Cortex of kidney (tissue), 1 donor: ENCODE data around the gene ABCC5.
"Not testable (repeated sequence)": the region's sequence is repeated elsewhere in the genome, so short reads cannot be mapped to it uniquely, and the experiment has no call there.

Experiments used
- DNase-seq: peaks from one replicate; lab custom pipeline; 2025; lab: John Stamatoyannopoulos, UW

The ABCC5 gene

DNA sequence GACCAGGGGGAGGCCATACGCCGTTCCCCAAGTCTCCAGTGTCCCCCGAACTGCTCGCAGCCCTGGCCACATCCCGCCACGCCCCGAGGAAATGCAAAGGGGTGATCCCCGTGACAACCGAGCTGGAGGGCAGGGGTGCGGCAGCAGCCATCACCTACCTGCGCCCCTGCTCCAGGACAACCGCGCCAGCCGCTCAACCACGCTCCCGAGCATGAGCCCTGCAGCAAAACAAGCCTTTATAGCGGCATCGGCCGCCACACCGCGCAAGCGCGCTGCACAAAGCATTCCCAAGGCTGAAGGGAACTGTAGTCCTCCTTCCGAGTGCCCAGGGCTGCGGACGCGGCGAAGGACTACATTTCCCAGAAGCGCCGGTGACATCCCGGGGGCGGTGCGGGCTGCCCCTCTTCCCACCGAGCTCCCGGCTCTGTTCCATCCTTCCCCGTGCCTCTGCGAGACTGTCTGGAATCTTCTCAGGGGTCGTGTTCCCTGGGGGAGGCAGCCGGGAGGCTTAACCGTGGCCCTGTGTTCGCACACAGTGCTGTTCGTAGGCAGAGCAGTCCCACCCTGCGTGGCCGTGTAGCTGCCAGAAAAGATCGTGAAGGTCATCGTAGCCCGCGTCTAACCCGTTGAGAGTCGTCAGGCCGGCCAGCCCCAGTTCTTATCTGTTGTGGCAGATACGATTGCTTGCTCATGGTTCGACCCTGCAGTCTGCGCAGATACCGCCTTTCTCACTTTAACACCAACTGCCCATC is at the start of gene ABCC5:
Gene ABCC5 (minus strand): TSS at position 213 of the 752 bp plus-strand sequence. CDS start 3,492 bp downstream, outside the sequence.
- DNase-seq: no peak

DNA sequence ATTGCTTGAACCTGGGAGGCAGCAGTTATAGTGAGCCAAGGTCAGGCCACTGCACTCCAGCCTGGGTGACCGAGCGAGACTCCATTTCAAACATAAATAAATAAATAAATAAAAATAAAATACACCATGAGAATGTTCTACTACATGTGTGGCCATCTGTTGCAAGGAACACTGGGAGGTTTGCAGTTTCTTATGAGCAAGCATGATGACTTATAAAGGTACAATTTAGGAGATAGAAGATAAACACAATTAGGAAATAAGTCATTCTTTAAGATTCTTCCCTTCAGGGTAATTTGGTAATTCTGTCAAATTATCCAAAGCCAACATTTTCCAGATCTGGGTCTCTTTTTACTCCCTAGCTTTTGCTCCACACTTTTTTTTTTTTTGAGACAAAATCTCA is 48.5 kb upstream of the ABCC5 start:
- DNase-seq: no peak

GRCh38 chr3:184062637-184063036 is 45.0 kb upstream of the ABCC5 start:
- no peak for DNase-seq

DNA sequence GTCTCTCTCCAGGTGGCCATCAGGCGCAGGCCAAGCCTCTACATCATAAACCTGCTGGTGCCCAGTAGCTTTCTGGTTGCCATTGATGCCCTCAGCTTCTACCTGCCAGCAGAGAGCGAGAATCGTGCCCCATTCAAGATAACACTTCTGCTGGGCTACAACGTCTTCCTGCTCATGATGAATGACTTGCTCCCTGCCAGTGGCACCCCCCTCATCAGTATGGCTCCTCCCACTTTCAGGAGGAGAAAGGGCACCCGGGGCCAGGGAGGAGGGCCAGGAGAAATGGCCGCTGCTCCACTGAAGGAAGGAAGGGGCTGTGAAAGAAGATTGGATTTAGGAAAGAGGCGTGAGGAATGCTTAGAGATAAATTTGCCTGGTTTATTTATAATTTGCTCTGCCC is 41.7 kb upstream of the ABCC5 start:
- no peak for DNase-seq

- no peak for DNase-seq
These were observed 40.3 kb upstream of the ABCC5 start for GRCh38 chr3:184058029-184058428.

GRCh38 chr3:184052767-184053166 is 35.1 kb upstream of the ABCC5 start, which contains the start of gene HTR3C:
HTR3C (plus strand) TSS chr3:184053047; CDS start chr3:184053081, 34 bp downstream.
- DNase-seq: no peak

DNA sequence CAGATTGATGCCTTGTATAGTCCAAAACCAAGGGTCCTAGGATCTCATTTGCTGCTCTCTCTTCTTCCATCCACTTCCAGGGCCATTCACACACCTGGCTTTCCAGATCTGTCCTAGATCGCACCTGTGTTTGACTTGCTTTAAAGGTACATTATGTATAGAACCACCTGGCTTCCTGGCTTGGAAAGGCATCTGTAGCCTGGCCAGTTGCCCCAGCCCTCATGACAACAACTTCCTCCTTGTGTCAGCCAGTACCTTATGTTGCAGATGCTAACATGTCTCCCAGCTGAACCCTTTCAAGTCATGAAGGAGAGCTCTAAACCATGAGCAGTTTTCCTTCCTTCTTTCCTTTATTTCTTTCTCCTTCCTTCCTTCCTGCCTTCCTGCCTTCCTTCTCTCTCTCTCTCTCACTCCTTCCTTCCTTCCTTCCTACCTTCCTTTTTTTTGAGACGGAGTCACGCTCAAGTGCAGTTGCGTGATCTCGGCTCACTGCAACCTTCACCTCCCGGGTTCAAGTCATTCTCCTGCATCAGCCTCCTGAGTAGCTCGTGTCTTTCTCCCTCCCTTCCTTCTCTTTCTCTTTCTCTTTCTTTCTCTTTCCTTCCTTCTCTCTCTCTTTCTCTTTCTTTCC is 32.6 kb upstream of the ABCC5 start:
- no peak for DNase-seq

- no peak for DNase-seq
These were observed 28.3 kb upstream of the ABCC5 start for GRCh38 chr3:184045995-184046394.

- no peak for DNase-seq
These were observed 24.9 kb upstream of the ABCC5 start for GRCh38 chr3:184042617-184043016.

DNA sequence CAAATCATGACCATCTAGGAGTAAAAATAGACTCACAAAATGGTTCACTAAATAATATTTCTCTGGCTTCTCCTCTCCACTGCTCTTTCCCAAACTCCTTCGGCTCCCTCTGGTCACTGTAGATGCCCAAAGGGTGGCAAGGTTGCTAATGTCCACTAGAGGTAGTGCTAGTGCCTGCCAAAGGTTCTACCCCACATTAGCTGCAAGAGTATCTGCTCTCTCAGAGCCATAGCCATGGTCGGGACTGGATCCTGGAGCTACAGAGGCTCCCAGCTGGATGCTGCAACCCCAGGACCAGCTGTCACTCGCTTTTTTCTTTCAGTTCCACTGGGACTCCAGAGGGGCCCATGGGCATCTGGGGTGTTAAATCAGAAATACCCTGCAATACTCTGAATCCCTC is 22.3 kb upstream of the ABCC5 start:
- no peak for DNase-seq

GRCh38 chr3:184039414-184039813 is 21.7 kb upstream of the ABCC5 start:
- no peak for DNase-seq

DNA sequence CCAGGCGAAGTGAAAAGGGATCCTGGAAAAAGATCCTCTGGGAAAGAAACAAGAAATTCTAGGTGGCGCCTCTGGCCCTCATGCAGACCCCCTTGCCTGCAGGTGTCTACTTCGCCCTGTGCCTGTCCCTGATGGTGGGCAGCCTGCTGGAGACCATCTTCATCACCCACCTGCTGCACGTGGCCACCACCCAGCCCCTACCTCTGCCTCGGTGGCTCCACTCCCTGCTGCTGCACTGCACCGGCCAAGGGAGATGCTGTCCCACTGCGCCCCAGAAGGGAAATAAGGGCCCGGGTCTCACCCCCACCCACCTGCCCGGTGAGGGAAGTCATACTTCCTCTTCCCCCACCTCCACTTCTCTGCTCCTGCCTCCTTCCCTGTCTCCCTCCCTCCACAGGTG is 20.6 kb upstream of the ABCC5 start:
- DNase-seq: not testable (repeated sequence)

DNA sequence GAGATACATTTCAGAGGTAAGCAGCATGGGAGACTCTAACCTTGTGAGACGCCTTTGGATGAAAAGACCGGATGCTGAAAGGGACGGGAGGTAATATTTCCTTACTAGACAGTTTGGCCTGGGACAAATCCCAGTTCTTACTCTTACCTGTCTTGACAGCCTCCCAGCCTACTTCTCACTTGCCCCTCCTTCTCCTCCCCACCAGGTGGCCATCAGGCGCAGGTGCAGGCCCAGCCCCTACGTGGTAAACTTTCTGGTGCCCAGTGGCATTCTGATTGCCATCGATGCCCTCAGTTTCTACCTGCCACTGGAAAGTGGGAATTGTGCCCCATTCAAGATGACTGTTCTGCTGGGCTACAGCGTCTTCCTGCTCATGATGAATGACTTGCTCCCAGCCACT is 20.1 kb upstream of the ABCC5 start:
- no peak for DNase-seq

DNA sequence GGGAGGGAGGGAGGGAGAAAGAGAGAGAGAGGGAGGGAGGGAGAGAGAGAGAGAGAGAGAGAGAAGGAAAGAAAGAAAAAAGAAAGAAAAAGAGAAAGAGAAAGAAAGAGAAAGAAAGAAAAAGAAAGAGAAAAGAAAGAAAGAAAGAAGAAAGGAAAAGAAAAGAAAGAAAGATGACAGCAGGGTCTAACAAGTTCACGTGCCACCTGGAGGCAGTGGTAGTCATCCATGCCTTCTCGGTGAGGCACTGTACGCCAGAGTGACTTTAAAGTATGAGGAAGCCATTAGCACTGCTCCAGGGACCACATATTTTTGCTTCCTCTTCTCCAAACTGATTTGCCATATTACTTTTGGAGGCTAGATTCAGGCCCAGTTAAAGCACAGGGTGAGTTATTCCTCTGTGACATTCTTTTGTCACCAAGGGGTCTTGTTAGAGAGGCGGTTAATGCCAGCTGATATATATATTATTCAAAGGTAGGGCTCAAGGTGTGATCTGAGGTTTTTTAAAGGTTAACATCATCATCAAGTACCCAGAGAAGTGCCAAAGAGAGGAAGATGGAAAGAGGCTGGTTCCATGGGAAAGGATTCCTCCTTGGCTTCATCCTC is 13.6 kb upstream of the ABCC5 start, which contains the start of gene HTR3D:
Gene HTR3D (plus strand): TSS at position 556 of the 606 bp plus-strand sequence. CDS start 0 bp downstream, at position 556.
- DNase-seq: no peak

GRCh38 chr3:184030536-184030935 is 12.9 kb upstream of the ABCC5 start:
- no peak for DNase-seq

- DNase-seq: no peak
These were observed 11.8 kb upstream of the ABCC5 start for GRCh38 chr3:184029443-184029842.

DNA sequence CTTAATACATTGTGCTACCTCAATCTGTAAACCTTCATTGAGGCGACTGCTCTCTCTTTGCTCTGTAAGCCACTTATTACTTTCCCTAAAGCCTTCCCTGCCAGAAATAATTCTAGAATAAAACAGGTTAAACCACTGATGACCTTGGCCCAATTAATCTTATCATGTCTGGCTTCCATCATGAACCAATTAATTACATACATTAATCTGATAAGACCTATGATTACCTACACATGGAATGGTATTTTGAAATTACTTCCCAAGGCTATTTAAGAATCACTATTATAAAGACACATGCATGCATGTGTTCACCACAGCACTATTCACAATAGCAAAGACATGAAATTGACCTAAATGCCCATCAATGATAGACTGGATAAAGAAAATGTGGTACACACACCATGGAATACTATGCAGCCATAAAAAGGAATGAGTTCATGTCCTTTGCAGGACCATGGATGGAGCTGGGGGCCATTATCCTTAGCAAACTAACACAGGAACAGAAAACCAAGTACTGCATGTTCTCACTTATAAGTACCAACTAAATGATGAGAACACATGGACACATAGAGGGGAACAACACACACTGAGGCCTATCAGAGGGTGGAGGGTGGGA is 10.7 kb upstream of the ABCC5 start:
- not testable (repeated sequence) for DNase-seq

- DNase-seq: not testable (repeated sequence)
These were observed 7.6 kb upstream of the ABCC5 start for GRCh38 chr3:184025256-184025655.

GRCh38 chr3:184022323-184022722 is 4.6 kb upstream of the ABCC5 start:
- no peak for DNase-seq

DNA sequence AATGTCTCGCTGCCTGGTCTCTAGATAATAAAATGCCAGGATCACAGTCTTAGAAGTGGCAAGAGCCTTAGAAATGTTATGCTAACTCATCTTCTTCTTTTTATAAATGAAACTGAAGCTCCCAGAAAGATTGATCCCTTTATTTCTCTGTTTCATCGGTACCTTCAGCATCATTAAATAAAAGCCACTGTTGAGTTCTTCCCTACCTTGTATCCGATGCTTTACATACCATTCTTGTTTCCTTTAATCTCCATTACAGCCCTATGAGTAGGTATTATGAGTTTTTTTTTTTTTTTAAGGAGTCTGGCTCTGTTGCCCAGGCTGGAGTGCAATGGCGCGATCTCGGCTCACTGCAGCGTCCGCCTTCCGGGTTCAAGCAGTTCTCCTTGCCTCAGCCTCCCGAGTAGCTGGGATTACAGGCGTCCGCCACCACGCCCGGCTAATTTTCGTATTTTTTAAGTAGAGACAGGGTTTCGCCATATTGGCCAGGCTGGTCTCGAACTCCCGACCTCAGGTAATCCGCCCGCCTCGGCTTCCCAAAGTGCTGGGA is 815 bp upstream of the ABCC5 start:
- DNase-seq: no peak

GRCh38 chr3:184016811-184017671 is 643 bp downstream of the ABCC5 start:
- DNase-seq: no peak
